HS-5 (cell line): Measurements from ENCODE around the gene MUTYH.

Experiments used
- DNase-seq: peaks from one replicate; pipeline ENCODE4 v3.0.0-alpha.2; 2012; ENCODE audit warnings: low read depth

Gene MUTYH

GRCh38 chr1:45348966-45349677 is 8.9 kb upstream of the MUTYH start:
- no peak for DNase-seq

GRCh38 chr1:45348609-45348965 is 8.3 kb upstream of the MUTYH start:
- DNase-seq: no peak

- no peak for DNase-seq
Measured at GRCh38 chr1:45348020-45348419, 7.8 kb upstream of the MUTYH start.

- DNase-seq: no peak
Measured at GRCh38 chr1:45346473-45346872, 6.2 kb upstream of the MUTYH start.

- DNase-seq: no peak
Measured at GRCh38 chr1:45345014-45345413, 4.8 kb upstream of the MUTYH start.

- DNase-seq: no peak
Measured at GRCh38 chr1:45344499-45344898, 4.3 kb upstream of the MUTYH start.

- no peak for DNase-seq
Measured at GRCh38 chr1:45340816-45341466, 701 bp upstream of the MUTYH start.

- no peak for DNase-seq
Measured at GRCh38 chr1:45337630-45338325, 2.5 kb downstream of the MUTYH start.

- DNase-seq: no peak
Measured at GRCh38 chr1:45335855-45336324, 4.3 kb downstream of the MUTYH start.

- DNase-seq: no peak
Measured at GRCh38 chr1:45334308-45335245, 5.7 kb downstream of the MUTYH start.

GRCh38 chr1:45332346-45332720 is 7.9 kb downstream of the MUTYH start:
- no peak for DNase-seq

- DNase-seq: no peak
Measured at GRCh38 chr1:45331436-45332345, 8.5 kb downstream of the MUTYH start.

GRCh38 chr1:45329445-45329844 is 10.8 kb downstream of the MUTYH start:
- DNase-seq: no peak

GRCh38 chr1:45328680-45329079 is 11.6 kb downstream of the MUTYH start:
- no peak for DNase-seq

GRCh38 chr1:45327644-45328515 is 12.4 kb downstream of the MUTYH start:
- no peak for DNase-seq

- no peak for DNase-seq
Measured at GRCh38 chr1:45326627-45327623, 13.3 kb downstream of the MUTYH start, which contains the start of gene HPDL. Gene HPDL (plus strand): TSS chr1:45326895. CDS start chr1:45327149, 254 bp downstream.

- no peak for DNase-seq
Measured at GRCh38 chr1:45325851-45326506, 14.3 kb downstream of the MUTYH start.

- DNase-seq: no peak
Measured at GRCh38 chr1:45322486-45323040, 17.7 kb downstream of the MUTYH start.
